Epidermal melanocyte (primary cell): ENCODE data around the gene GPRC5C.

ENCODE experiments used
- DNase-seq: peaks from one replicate; pipeline ENCODE4 v3.0.0; 2011; ENCODE audit warnings: low spot score; ENCODE audit not compliant: insufficient read length

Gene GPRC5C

GRCh38 chr17:74452033-74452840, 20.3 kb downstream of the GPRC5C start:
- no peak for DNase-seq

- DNase-seq: no peak
Measured at GRCh38 chr17:74452841-74453661, 21.2 kb downstream of the GPRC5C start.

- DNase-seq: peak; percentile 94
Measured at GRCh38 chr17:74453665-74454196, 21.8 kb downstream of the GPRC5C start.

GRCh38 chr17:74454197-74455024, 22.5 kb downstream of the GPRC5C start:
- DNase-seq: no peak

DNA sequence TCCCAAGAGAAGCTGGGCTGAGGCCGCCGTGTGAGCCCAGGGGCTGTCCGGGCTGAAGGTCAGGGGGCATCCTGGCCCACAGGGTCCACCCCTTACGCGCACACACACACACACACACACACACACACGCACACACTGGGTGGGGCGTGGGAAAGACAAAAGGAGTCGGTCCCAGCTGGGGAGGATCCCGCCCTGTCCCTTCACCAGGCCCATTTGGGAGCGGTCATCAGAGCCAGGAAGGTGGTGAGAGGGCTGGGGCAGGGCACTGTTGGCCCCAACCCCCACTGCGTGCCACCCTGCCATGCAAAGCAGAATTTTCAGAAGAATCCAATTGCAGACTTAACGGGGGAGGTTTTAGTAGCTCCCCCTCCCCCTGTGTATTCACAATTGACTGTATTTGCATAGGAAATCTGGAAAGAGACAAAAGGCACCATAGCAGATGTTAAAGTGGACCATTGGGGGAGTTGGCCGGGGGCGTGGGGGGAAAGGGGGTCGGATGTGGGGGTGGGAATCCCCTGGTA, 23.2 kb downstream of the GPRC5C start:
- DNase-seq: no peak

- DNase-seq: no peak
Measured at GRCh38 chr17:74455821-74456220, 23.9 kb downstream of the GPRC5C start.

- peak; percentile 71 for DNase-seq
Measured at GRCh38 chr17:74457146-74457819, 25.4 kb downstream of the GPRC5C start.

DNA sequence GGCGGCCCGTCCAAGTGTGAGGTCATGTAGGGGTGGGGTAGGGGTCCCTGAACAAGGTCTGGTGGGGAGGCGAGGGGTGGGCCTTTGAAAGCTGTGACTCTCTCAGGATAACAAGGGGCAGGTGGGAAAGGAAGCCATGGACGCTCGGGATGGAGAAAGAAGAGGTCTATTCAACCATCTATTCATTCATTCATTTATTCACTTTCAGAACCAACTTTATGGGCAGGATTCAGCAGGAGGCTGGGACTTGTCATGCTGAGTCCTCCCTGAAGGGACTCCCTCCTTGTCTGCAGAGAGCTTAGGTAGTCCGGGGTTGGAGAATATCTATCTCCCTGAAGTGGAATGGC, 25.9 kb downstream of the GPRC5C start:
- DNase-seq: no peak

DNA sequence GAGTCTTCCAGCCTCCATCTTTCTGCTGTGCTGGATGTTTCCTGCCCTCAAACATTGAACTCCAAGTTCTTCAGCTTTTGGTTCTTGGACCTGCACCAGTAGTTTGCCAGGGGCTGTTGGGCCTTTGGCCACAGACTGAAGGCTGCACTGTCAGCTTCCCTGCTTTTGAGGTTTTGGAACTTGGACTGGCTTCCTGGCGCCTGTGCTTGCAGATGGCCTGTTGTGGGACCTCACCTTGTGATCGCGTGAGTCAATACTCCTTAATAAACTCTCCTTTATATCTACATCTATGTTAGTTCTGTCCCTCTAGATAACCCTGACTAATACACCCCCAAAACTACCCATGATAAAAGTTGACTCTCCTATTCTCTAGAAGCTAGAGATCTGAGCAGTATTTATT, 26.9 kb downstream of the GPRC5C start:
- DNase-seq: no peak

- DNase-seq: no peak
Measured at GRCh38 chr17:74459622-74460021, 27.7 kb downstream of the GPRC5C start.

GRCh38 chr17:74460241-74460640, 28.4 kb downstream of the GPRC5C start:
- no peak for DNase-seq

- no peak for DNase-seq
Measured at GRCh38 chr17:74460996-74461395, 29.1 kb downstream of the GPRC5C start.

DNA sequence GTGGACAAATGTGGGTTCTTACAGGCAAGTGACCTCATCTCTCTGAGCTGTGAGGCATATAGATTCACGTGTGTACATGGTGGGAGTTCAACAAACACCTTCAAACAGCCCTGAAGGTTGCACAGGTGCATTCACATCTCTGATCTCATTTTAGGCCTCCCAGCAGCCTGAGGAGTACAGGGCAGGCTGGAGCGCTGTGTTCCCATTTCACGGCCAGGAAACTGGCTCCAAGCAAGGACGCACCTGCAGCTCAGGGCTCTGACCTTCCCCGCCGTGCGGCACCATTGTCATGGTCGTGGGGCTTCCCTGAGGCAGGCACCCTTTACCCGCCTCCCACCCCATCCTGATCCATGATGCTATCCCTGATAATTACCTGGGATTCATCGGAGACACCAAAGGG, 29.7 kb downstream of the GPRC5C start:
- DNase-seq: no peak

DNA sequence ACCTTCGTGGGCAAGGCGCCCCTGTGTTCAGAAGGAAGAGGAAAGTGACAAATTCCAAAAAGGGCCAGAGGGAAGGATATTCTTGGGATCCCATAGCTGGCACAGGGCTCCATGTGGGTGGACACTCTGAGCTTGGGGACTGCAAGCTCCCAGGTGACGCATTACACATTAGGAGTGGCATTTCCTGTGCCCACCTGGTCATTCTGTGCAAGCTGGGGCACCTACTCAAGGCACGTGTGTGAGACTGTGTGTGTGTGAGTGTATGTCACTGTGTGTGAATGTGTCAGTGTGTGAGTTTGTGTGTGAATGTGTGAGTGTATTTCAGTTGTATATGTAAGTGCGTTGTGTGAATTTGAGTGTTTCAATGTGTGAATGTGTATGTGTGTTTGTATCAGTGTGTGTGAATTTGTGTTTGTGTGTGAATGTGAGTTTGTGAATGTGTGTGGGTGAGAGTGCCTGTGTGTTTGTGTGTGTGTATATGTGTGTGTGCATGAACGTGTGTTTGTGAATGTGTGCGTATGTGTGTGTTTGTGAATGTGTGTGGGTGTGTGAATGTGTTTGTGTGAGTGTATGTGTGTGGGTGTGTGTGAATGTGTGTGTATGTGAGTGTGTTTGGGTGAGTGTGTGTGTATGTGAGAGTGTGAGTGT, 33.0 kb downstream of the GPRC5C start:
- no peak for DNase-seq

- DNase-seq: no peak
Measured at GRCh38 chr17:74465378-74466110, 33.7 kb downstream of the GPRC5C start.

DNA sequence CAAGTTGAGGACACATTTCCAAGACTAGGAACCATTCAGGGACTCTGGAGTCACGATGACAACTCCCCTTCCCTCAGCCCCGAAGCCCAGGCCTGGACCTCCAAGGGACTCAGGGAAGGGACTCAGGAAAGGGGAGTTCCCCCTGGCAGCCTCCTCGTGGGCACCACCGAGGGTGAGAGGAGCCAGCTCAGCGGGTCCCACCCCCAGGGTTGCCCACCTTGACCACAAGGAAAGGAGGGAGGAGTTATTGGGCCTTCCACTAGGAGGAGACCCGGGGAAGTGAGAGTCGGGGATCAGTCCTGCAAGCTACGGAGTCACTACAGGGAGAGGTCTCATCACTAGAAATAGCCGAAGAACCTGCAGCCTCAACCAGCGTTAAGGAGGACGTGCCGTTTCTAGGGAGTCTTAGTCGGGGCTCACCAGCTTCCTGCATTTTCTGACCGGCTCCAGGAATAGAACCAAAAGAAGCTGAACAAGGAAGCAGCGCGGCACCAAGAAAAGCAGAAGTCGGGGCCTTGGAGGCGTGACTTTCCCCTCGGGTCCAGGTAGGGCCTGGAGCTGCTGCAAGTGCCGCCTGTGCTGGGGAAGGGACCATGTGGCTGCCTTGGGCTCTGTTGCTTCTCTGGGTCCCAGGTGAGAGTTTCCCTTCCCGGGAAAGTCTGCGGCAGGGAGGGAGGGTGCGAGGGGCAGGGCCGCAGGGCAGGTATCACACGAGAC, 34.4 kb downstream of the GPRC5C start, which contains the start of gene CD300A:
Gene CD300A (plus strand): TSS at position 524 of the 717 bp plus-strand sequence. CDS start 70 bp downstream, at position 594.
- DNase-seq: no peak

- DNase-seq: no peak
Measured at GRCh38 chr17:74466828-74467184, 34.9 kb downstream of the GPRC5C start.

DNA sequence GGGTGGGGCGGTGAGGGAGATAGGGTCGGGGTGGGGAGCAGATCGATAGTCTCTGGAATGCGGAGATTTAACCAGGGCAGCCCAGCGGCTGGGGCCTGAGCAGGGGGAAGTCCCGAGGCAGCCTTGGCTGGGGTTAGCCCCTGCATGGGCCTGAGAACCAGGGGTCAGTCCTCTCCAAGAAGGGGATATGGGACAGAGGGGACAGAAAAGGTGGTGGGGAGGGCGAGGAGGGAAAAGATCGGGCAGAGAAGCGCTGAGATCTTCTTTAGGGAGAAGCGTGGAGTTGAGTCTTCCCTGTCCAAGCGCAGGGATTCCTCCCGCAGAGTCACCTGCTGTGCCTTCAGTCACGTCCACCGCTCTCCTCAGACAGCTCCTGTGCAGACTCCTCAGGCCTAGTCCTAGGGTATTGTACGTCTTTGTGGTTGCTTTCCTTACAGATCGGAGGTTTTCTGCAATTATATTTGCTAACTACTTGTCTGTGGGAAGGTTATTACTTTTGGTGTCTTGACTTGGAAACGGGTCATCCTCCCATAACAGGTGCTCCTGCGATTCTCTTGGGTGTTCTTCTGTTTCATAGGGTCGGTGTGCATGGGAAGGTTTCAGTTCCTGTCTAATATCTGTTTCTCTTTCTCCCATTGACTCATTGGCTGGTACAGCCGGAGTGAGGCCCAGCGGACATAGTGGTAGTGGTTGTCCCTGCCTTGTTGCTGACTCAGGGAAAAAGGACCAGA, 35.5 kb downstream of the GPRC5C start:
- DNase-seq: no peak
